T-helper 1 cell treated with Interleukin-12 subunit alpha and Interleukin-12 subunit beta and Interleukin-4 antibody, amounts not matched to agents 30 μg/mL and 1 μg/mL, for 36 hours (primary cell): ENCODE measurements around the gene AK1.

Source experiments
- H3K27ac Mint-ChIP-seq: one replicate; pipeline ENCODE4 v1.8.0; 2021; ENCODE audit warnings: mild to moderate bottlenecking, mixed read lengths
- H3K27me3 Mint-ChIP-seq: one replicate; pipeline ENCODE4 v1.8.0; 2021; ENCODE audit warnings: low read depth, mixed read lengths
- H3K36me3 Mint-ChIP-seq: one replicate; pipeline ENCODE4 v1.8.0; 2021; ENCODE audit warnings: low read depth, mixed read lengths
- H3K4me1 Mint-ChIP-seq: one replicate; pipeline ENCODE4 v1.8.0; 2021; ENCODE audit warnings: low read depth, mixed read lengths
- H3K4me3 Mint-ChIP-seq: one replicate; pipeline ENCODE4 v1.8.0; 2021; ENCODE audit warnings: mild to moderate bottlenecking, moderate library complexity, mixed read lengths
- H3K9me3 Mint-ChIP-seq: one replicate; pipeline ENCODE4 v1.8.0; 2021; ENCODE audit warnings: mixed read lengths

AK1 gene

GRCh38 chr9:127822108-127822507 is 55.4 kb downstream of the AK1 start:
- Mint-ChIP-seq H3K4me1 (no peaks in the 10 kb centered on the region), H3K9me3 (no peaks in the 10 kb centered on the region), H3K36me3 (peaks cover 11% of the 10 kb centered on the region), H3K27me3 (no peaks in the 10 kb centered on the region), H3K4me3 (no peak overlapping the region), H3K27ac (no peak overlapping the region)

- no peak overlapping the region for H3K4me3 Mint-ChIP-seq
- peaks cover 15% of the 10 kb centered on the region for H3K36me3 Mint-ChIP-seq
- no peaks in the 10 kb centered on the region for H3K9me3 Mint-ChIP-seq
- no peaks in the 10 kb centered on the region for H3K4me1 Mint-ChIP-seq
- H3K27me3 Mint-ChIP-seq: no peaks in the 10 kb centered on the region
- H3K27ac Mint-ChIP-seq: peak overlapping the region; percentile 26
Measured at GRCh38 chr9:127818574-127818973, 58.9 kb downstream of the AK1 start.

- Mint-ChIP-seq H3K4me3 (no peak overlapping the region), H3K27me3 (no peaks in the 10 kb centered on the region), H3K4me1 (no peaks in the 10 kb centered on the region), H3K36me3 (peaks cover 18% of the 10 kb centered on the region), H3K27ac (no peak overlapping the region), H3K9me3 (no peaks in the 10 kb centered on the region)
Measured at GRCh38 chr9:127817881-127818434, 59.5 kb downstream of the AK1 start.

- Mint-ChIP-seq H3K9me3 (no peaks in the 10 kb centered on the region), H3K27me3 (no peaks in the 10 kb centered on the region), H3K4me3 (no peak overlapping the region), H3K4me1 (no peaks in the 10 kb centered on the region), H3K36me3 (peaks cover 19% of the 10 kb centered on the region), H3K27ac (peak overlapping the region; percentile 62)
Measured at GRCh38 chr9:127816728-127817127, 60.7 kb downstream of the AK1 start.
